GM10266 (cell line): ENCODE results near the gene ATP5F1D.

Experiments used
- DNase-seq: peaks from one replicate; pipeline ENCODE4 v3.0.0; 2012; ENCODE audit errors: extremely low spot score
- CTCF ChIP-seq: IDR thresholded peaks from 2 replicates; pipeline ENCODE4 v1.5.1; 2012; ENCODE audit warnings: mild to moderate bottlenecking, low read depth; ENCODE audit not compliant: control insufficient read depth, insufficient read depth; ENCODE audit errors: missing control alignments

ATP5F1D gene

DNA sequence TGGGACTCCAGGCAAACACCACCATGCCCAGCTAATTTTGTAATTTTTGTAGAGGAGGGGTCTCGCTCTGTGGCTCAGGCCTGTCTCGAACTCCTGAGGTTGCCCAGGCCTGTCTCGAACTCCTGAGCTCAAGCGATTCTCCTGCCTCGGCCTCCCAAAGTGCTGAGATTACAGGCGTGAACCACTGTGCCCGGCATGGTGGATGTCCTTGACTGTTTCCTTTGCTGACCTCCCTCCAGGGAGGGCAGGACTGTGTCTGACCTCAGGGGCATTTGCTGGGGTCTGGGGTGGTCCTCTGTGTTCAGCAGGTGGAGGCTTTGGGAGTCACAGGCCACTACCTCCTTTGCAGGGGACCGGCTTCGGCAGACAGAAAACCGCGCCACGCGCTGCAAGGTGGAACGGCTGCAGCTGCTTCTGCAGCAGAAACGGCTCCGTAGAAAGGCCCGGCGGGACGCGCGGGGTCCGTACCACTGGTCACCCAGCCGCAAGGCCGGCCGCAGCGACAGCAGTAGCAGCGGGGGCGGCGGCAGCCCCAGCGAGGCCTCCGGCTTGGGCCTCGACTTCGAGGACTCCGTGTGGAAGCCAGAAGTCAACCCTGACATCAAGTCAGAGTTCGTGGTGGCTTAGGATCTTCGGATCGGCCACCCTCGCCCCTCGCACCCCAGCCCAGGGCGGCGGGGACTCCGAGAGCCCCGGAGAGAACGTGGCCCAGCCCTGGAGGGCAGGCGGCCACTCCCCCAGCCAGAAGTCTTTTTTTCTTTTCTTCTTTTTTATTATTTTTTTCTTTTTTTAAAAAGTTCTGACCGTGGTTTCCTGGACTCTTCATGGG lies 15.3 kb downstream of the ATP5F1D start:
- DNase-seq, result no peak
- TF ChIP-seq CTCF, result no peak

GRCh38 chr19:1257475-1258162 lies 16.1 kb downstream of the ATP5F1D start:
- DNase-seq, result no peak
- no peak for TF ChIP-seq CTCF

- no peak for TF ChIP-seq CTCF
- DNase-seq, result no peak
Observed at GRCh38 chr19:1258163-1258492, 16.6 kb downstream of the ATP5F1D start.

DNA sequence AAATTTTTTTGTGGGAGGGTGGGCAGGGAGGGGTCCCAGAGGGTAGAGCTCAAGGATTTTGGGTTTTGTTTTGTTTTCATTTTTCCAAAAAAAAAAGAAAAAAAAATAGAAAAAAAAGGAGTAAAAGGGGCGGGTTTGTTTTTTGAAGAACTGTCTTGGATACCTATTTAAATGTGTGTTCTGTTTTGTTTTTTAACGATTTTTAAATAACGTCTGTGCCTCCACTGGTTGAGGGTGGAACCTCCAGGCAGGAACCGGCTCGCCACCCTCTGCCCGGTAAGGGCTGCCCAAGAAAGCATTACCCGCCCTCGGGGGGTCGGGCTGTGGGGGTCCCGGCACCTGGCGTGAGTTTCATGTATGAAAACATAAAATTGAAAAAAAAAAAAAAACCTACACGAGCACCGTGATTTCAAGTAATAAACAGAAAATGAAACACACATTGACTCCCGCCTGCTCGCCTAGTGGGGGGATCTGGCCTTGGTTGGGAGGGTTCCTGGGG lies 17.2 kb downstream of the ATP5F1D start:
- TF ChIP-seq CTCF, result no peak
- no peak for DNase-seq

GRCh38 chr19:1259206-1259875 lies 17.8 kb downstream of the ATP5F1D start:
- DNase-seq, result peak; percentile 82
- no peak for TF ChIP-seq CTCF

- DNase-seq, result no peak
- TF ChIP-seq CTCF, result no peak
Observed at GRCh38 chr19:1259876-1260748, 18.6 kb downstream of the ATP5F1D start.
